CD14-positive monocyte (primary cell): ENCODE measurements around the gene CFAP53. TPM values are rescaled to one million over a fixed set of nuclear protein-coding genes. Genes with fewer than 3 reads are reported as not detected.
A peak's percentile ranks its signal among the peaks of the same experiment; 100 is the strongest.

Experiments used
- DNase-seq, 3 donors: peaks; one replicate each; pipeline ENCODE4 v3.0.0-alpha.2; 2011 to 2022
- H2AFZ ChIP-seq: 2 replicates; pipeline ENCODE4 v1.6.0; 2012; ENCODE audit warnings: mild to moderate bottlenecking, low read depth, low read length, inconsistent platforms; ENCODE audit not compliant: insufficient read depth, poor library complexity, severe bottlenecking
- H3K27ac ChIP-seq, 2 donors: 1 replicate in 1 of 2; 2 replicates in 1 of 2; pipeline ENCODE4 v1.5.1; 2012 to 2013; ENCODE audit warnings: low read length in 2 of 2, control low read depth in 1 of 2, inconsistent platforms in 1 of 2, low read depth in 1 of 2, mild to moderate bottlenecking in 1 of 2
- H3K27me3 ChIP-seq, 2 donors: one replicate each; pipeline versions ENCODE4 v1.6.0 to v1.6.1; 2011 to 2013; ENCODE audit warnings: low read length in 2 of 2; ENCODE audit not compliant: control insufficient read depth in 2 of 2, insufficient read depth in 2 of 2
- H3K36me3 ChIP-seq, 2 donors: replicated peaks in 1 of 2; 1 replicate in 1 of 2; 2 replicates in 1 of 2; pipeline versions ENCODE4 v1.5.1 to v1.6.1; 2012 to 2013; ENCODE audit warnings: low read length in 2 of 2, control low read depth in 1 of 2, inconsistent platforms in 1 of 2, mild to moderate bottlenecking in 1 of 2; ENCODE audit not compliant: insufficient read depth in 2 of 2, control insufficient read depth in 1 of 2
- H3K4me1 ChIP-seq, 2 donors: 1 replicate in 1 of 2; 2 replicates in 1 of 2; pipeline versions ENCODE4 v1.5.1 to v1.6.1; 2012 to 2013; ENCODE audit warnings: low read length in 2 of 2, control low read depth in 1 of 2, inconsistent platforms in 1 of 2, mild to moderate bottlenecking in 1 of 2, moderate library complexity in 1 of 2; ENCODE audit not compliant: insufficient read depth in 2 of 2, control insufficient read depth in 1 of 2
- H3K4me2 ChIP-seq: replicated peaks from 2 replicates; pipeline ENCODE3; 2012; ENCODE audit warnings: low read length, moderate library complexity, mild to moderate bottlenecking; ENCODE audit not compliant: poor library complexity, severe bottlenecking; ENCODE audit errors: extremely low read depth
- H3K4me3 ChIP-seq, 3 experiments: fragments of 200-600 bp in 1 of 3; sonication (generic) in 1 of 3; replicated peaks in 1 of 3; 1 replicate in 2 of 3; 2 replicates in 1 of 3; pipeline ENCODE4 v1.5.1; 2011 to 2013; ENCODE audit warnings: low read length in 3 of 3, mild to moderate bottlenecking in 3 of 3, control low read depth in 2 of 3, low read depth in 2 of 3, inconsistent platforms in 1 of 3, moderate library complexity in 1 of 3
- H3K79me2 ChIP-seq: 2 replicates; pipeline ENCODE4 v1.6.0; 2012; ENCODE audit warnings: mild to moderate bottlenecking, control low read depth, inconsistent platforms, low read length, moderate library complexity; ENCODE audit not compliant: insufficient read depth
- H3K9ac ChIP-seq: 2 replicates; pipeline ENCODE4 v1.6.0; 2017; ENCODE audit warnings: low read length, mild to moderate bottlenecking; ENCODE audit not compliant: insufficient read depth, poor library complexity, severe bottlenecking
- H3K9me3 ChIP-seq, 2 donors: replicated peaks in 1 of 2; 1 replicate in 1 of 2; 2 replicates in 1 of 2; pipeline versions ENCODE4 v1.5.1 to v1.6.1; 2012 to 2013; ENCODE audit warnings: low read length in 2 of 2, control low read depth in 1 of 2; ENCODE audit not compliant: control insufficient read depth in 1 of 2, insufficient read depth in 1 of 2
- H4K20me1 ChIP-seq: 2 replicates; pipeline ENCODE4 v1.6.0; 2012; ENCODE audit warnings: mild to moderate bottlenecking, low read length, control low read depth, moderate library complexity; ENCODE audit not compliant: insufficient read depth
- H3K27ac Mint-ChIP-seq, 7 donors: one replicate each; pipeline ENCODE4 v1.8.0; 2020; ENCODE audit warnings: mild to moderate bottlenecking in 7 of 7, mixed read lengths in 7 of 7, moderate library complexity in 6 of 7, inconsistent platforms in 2 of 7
- H3K27me3 Mint-ChIP-seq, 3 donors: one replicate each; pipeline ENCODE4 v1.8.0; 2021 to 2022; ENCODE audit warnings: low read depth in 3 of 3, mild to moderate bottlenecking in 3 of 3, mixed read lengths in 3 of 3, moderate library complexity in 3 of 3, inconsistent platforms in 1 of 3
- H3K36me3 Mint-ChIP-seq, 2 donors: one replicate each; pipeline ENCODE4 v1.8.0; 2020; ENCODE audit warnings: mixed read lengths in 2 of 2, inconsistent platforms in 1 of 2, mild to moderate bottlenecking in 1 of 2
- H3K4me1 Mint-ChIP-seq: one replicate; pipeline ENCODE4 v1.8.0; 2020; ENCODE audit warnings: mild to moderate bottlenecking, mixed read lengths
- H3K4me3 Mint-ChIP-seq, 2 donors: one replicate each; pipeline ENCODE4 v1.8.0; 2020; ENCODE audit warnings: mild to moderate bottlenecking in 2 of 2, mixed read lengths in 2 of 2, moderate library complexity in 1 of 2
- H3K9me3 Mint-ChIP-seq, 7 donors: one replicate each; pipeline ENCODE4 v1.8.0; 2020 to 2022; ENCODE audit warnings: mixed read lengths in 7 of 7, mild to moderate bottlenecking in 6 of 7, moderate library complexity in 6 of 7, inconsistent platforms in 2 of 7
- WGBS: methylation state at CpG from one replicate; pipeline ENCODE4 v1.1.5; 2013; ENCODE audit warnings: missing lambda C conversion rate; ENCODE audit not compliant: insufficient coverage; 5-methylcytosine and 5-hydroxymethylcytosine counted together
- intact Hi-C, 2 donors: fragments of 100-400 bp; cut with micrococcal nuclease; formaldehyde crosslinking; loops; one replicate each; pipeline versions ENCODE4 v1.15.0 to v1.15.1; 2023
- polyA plus RNA-seq, 3 donors: library from polyadenylated mRNA; depleted of rRNA in 1 of 3; unstranded in 2 of 3; stranded (reverse) in 1 of 3; fragments of 300-500 nt in 2 of 3; fragments of >200 nt in 1 of 3; fragmentation: Illumina TruSeq in 2 of 3; gene quantifications; 1 replicate in 2 of 3; 2 replicates in 1 of 3; pipeline ENCODE4 v1.2.3, GENCODE V29; 2012 to 2021
- TF ChIP-seq, protein P1 (sequence below): fragments of 200-600 bp; IDR thresholded peaks from one replicate; pipeline ENCODE4 v1.8.0; 2022; ENCODE audit warnings: antibody characterized with exemption, mild to moderate bottlenecking

Gene CFAP53
- polyA plus RNA-seq, 3 donors: 0.08 to 0.14 TPM; not detected in 1

DNA sequence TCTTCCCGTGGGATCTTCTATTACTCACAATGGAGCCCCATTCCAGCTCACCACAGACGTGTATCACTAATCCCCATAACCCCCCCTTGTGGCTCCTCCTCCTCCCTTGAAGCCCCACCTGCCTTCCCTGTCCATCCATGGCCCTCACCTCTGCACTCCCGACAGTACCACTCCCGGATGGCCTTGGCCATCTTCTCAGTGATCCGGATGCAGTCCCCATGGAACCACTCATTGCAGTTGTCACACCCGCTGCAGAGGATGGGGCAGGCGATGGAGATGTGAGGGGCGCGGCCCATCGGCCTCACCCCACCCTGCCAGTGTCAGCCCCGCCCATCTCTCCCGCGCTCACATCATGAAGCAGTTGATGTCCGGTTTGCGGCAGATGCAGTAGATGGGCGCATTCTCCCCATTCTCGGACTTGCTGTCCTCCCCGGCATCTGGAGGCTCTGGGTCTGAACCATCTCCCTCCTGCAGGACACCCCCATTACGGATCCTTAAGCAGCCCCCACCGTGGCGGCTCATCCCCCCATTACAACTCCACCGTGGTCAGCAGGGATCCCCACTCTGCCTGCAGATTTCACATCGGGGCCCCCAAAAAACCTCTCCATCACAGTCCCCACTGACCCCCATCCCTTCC, 20.2 kb upstream of the CFAP53 start:
- H3K36me3 Mint-ChIP-seq: peaks cover 38 to 43% of the 10 kb centered on the region in 2 donors
- no peaks in the 10 kb centered on the region for H4K20me1 ChIP-seq
- peaks cover 45% of the 10 kb centered on the region for H3K4me1 Mint-ChIP-seq
- peaks cover 0 to 2% (median 0%) of the 10 kb centered on the region in 3 donors for H3K27me3 Mint-ChIP-seq
- peak overlapping the region; percentile 92 to 98 (median 97) for H3K27ac Mint-ChIP-seq
- H3K9me3 Mint-ChIP-seq: peaks cover 0 to 4% (median 0%) of the 10 kb centered on the region in 7 donors
- peak overlapping the region; percentile 96 for H3K4me2 ChIP-seq
- H3K27ac ChIP-seq: peak overlapping the region in 1 of 2 donors; percentile 84
- H3K4me3 ChIP-seq: peak overlapping the region; percentile 84 to 99 (median 98)
- intact Hi-C loops: loop anchor here (5.0 to 10.0 kb wide), 2 partner anchors 792 to 794 kb away; partner anchors contain the start of gene RPL17 (in 2 of the 2)
- no peaks in the 10 kb centered on the region for H3K27me3 ChIP-seq
- H3K4me3 Mint-ChIP-seq: peak overlapping the region; percentile 100
- H2AFZ ChIP-seq: peak overlapping the region; percentile 88
- H3K79me2 ChIP-seq: peaks cover 19% of the 10 kb centered on the region
- H3K9ac ChIP-seq: peak overlapping the region; percentile 78
- no peaks in the 10 kb centered on the region for H3K9me3 ChIP-seq
- no peak for DNase-seq
- peaks cover 28 to 39% of the 10 kb centered on the region in 2 donors for H3K36me3 ChIP-seq
- TF ChIP-seq, protein P1, sequence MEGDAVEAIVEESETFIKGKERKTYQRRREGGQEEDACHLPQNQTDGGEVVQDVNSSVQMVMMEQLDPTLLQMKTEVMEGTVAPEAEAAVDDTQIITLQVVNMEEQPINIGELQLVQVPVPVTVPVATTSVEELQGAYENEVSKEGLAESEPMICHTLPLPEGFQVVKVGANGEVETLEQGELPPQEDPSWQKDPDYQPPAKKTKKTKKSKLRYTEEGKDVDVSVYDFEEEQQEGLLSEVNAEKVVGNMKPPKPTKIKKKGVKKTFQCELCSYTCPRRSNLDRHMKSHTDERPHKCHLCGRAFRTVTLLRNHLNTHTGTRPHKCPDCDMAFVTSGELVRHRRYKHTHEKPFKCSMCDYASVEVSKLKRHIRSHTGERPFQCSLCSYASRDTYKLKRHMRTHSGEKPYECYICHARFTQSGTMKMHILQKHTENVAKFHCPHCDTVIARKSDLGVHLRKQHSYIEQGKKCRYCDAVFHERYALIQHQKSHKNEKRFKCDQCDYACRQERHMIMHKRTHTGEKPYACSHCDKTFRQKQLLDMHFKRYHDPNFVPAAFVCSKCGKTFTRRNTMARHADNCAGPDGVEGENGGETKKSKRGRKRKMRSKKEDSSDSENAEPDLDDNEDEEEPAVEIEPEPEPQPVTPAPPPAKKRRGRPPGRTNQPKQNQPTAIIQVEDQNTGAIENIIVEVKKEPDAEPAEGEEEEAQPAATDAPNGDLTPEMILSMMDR: no peak
- WGBS: 43% methylated on average over 19 of the region's 23 CpGs
- peaks cover 31 to 58% of the 10 kb centered on the region in 2 donors for H3K4me1 ChIP-seq

DNA sequence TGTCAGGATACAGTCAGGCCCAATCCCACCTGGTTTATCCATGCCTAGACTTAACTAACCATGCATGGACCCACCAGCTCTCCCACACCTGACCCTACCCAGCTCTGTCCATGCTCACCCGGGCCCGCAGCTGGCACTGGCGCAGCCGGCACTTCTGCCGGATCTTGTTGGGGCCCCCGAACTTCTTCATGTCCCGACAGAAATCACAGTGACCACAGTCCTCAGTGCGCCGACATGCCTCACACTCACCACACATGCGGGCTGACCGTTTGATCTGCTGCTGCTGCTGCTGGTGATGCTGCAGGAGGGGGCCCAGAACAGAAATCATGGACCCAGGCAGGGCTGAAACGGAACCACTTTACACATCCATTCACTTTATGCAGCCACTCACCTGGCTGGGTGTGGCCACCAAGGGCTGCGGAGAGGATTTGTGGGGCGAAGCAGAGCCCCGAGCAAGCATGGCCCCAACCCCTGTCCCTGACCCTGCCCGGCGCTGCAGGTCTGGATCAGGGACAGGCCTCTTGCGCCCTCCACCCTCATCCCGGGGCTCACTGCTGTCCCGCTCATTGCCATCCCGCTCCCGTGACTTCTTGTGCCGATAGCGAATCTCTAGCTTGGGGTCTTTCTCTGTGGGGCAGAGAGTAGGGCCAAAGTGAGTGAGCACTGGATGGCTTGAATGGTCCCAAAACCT, 19.5 kb upstream of the CFAP53 start:
- peak overlapping the region in 1 of 2 donors; percentile 64 for H3K27ac ChIP-seq
- H3K36me3 Mint-ChIP-seq: peaks cover 38 to 43% of the 10 kb centered on the region in 2 donors
- H3K9me3 Mint-ChIP-seq: peaks cover 0 to 4% (median 0%) of the 10 kb centered on the region in 7 donors
- H4K20me1 ChIP-seq: no peaks in the 10 kb centered on the region
- no peak overlapping the region for H2AFZ ChIP-seq
- intact Hi-C loops: loop anchor here (5.0 to 10.0 kb wide), 2 partner anchors 791 to 793 kb away; partner anchors contain the start of gene RPL17 (in 2 of the 2)
- WGBS: 95% methylated on average over 16 of the region's 24 CpGs
- peaks cover 33 to 61% of the 10 kb centered on the region in 2 donors for H3K4me1 ChIP-seq
- no peaks in the 10 kb centered on the region for H3K9me3 ChIP-seq
- DNase-seq: no peak
- peak overlapping the region in 1 of 3 experiments; percentile 98 for H3K4me3 ChIP-seq
- peaks cover 49% of the 10 kb centered on the region for H3K4me1 Mint-ChIP-seq
- peak overlapping the region in 6 of 7 donors; percentile 66 to 97 (median 88) for H3K27ac Mint-ChIP-seq
- H3K4me3 Mint-ChIP-seq: no peak overlapping the region
- peaks cover 28 to 39% of the 10 kb centered on the region in 2 donors for H3K36me3 ChIP-seq
- no peak overlapping the region for H3K9ac ChIP-seq
- TF ChIP-seq, protein P1: no peak
- H3K27me3 Mint-ChIP-seq: peaks cover 0 to 2% (median 0%) of the 10 kb centered on the region in 3 donors
- no peaks in the 10 kb centered on the region for H3K27me3 ChIP-seq
- H3K79me2 ChIP-seq: peaks cover 24% of the 10 kb centered on the region
- peak overlapping the region; percentile 96 for H3K4me2 ChIP-seq
